Measurements from ENCODE around the gene SMCO3. TPM values are rescaled to one million over a fixed set of nuclear protein-coding genes. Genes with fewer than 3 reads are reported as not detected.

Gene SMCO3
- total RNA-seq, 1 donor from 2014 or later = not detected

DNA sequence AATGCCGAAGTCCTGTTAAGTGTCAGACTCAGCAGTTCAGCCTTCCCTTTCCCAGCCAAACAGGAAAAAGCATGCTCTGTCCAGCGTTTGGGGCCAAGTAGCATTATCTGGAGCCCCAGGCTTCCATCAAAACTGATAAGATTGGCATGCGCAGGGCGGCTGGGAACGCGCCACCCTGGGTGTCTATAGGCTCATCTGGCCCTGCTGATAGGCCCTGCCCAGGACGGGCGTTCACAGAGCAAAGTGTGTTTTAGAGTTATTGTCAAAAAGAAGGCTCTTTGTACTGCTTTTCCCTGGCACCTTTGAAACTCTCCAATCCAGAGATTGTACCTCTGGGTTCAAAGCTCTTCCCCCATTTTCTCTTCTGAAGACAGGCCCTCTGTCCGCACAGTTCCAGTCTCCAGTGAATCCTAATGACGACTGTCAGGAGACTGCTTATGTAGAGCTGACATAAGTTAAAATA, 29.5 kb upstream of the SMCO3 start, which contains the start of gene ART4:
TSS of gene ART4 (minus strand) at position 102 of the 463 bp plus-strand sequence. CDS start 413 bp downstream, outside the sequence.
- intact Hi-C loops (cut with micrococcal nuclease) = no loop called here
- H3K4me1 Mint-ChIP-seq (ENCODE audit: low read depth) = peaks cover 4% of the 10 kb centered on the region
- peaks cover 11% of the 10 kb centered on the region for H3K27me3 Mint-ChIP-seq (ENCODE audit: low read depth)
- no peak for DNase-seq (ENCODE audit: low spot score)
- no peaks in the 10 kb centered on the region for H3K9me3 Mint-ChIP-seq
- no peaks in the 10 kb centered on the region for H3K36me3 Mint-ChIP-seq (ENCODE audit: low read depth)
- H3K27ac Mint-ChIP-seq = no peak within 1 kb of the TSS
- H3K4me3 Mint-ChIP-seq (ENCODE audit: low read depth) = no peak within 1 kb of the TSS

DNA sequence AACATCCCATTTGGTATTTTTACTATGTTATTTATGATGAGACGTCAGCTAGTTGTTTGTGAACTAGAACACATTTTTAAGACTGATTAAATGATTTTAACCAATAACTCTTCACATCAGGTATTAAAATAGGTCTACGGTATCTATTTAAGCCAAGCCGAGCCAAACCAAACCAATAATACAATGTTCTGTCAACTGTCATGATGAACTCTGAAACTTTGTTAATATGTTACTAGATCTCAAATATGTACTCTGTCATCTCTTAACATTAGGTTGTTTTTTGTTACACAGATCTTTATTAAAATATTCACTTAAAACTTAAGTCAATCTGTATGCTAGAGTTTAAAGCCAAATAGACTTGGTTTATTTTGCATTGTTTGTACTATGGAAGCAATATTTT, 28.3 kb upstream of the SMCO3 start:
- H3K36me3 Mint-ChIP-seq (ENCODE audit: low read depth) = no peaks in the 10 kb centered on the region
- H3K4me3 Mint-ChIP-seq (ENCODE audit: low read depth) = no peak overlapping the region
- peaks cover 11% of the 10 kb centered on the region for H3K27me3 Mint-ChIP-seq (ENCODE audit: low read depth)
- peaks cover 4% of the 10 kb centered on the region for H3K4me1 Mint-ChIP-seq (ENCODE audit: low read depth)
- H3K9me3 Mint-ChIP-seq = no peaks in the 10 kb centered on the region
- DNase-seq (ENCODE audit: low spot score) = no peak
- intact Hi-C loops (cut with micrococcal nuclease) = no loop called here
- H3K27ac Mint-ChIP-seq = no peak overlapping the region

DNA sequence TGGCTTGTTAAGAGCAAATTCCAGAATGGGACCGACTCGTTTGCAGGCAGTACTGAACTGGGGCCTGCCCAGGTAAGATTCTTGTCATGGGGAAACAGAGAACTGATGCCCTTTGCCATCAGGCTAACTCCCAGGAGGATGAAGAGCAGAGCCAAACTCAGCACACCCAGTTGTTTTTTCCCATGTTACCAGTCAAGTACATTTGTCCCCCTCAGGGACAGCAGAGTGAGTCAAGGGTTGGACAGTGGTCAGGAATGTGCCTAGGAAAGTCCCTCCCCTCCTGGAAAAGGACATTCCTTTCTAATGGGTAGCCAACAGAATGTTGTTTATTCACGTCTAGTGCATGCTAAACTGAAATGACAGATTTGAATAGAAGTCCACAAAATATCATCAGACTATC, 27.8 kb upstream of the SMCO3 start:
- Mint-ChIP-seq H3K36me3 (ENCODE audit: low read depth) (no peaks in the 10 kb centered on the region), H3K4me1 (ENCODE audit: low read depth) (peaks cover 4% of the 10 kb centered on the region), H3K27ac (no peak overlapping the region), H3K9me3 (no peaks in the 10 kb centered on the region), H3K27me3 (ENCODE audit: low read depth) (peaks cover 11% of the 10 kb centered on the region), H3K4me3 (ENCODE audit: low read depth) (no peak overlapping the region)
- intact Hi-C loops (cut with micrococcal nuclease) = no loop called here
- DNase-seq (ENCODE audit: low spot score) = no peak

DNA sequence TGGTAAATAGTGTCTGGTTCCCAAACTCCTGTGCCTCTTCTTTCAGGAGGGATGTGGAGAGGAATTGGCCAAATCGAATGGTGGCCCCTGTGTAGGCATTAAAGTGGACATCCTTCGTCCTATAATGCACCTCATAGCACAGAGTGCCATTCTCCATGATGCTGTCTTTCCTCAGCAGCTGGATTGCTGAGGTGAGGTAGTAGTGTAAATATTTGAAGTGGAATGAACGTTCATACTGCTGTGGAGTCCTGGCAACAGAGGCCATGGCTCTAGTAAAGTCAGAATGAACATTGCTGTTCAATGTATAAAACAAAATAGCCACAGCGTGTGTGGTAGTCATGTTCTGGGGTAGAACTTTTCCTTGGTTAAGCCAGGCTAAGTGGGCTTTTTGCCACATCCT, 26.6 kb upstream of the SMCO3 start:
- no peak for DNase-seq (ENCODE audit: low spot score)
- Mint-ChIP-seq H3K27ac (no peak overlapping the region), H3K9me3 (no peaks in the 10 kb centered on the region), H3K36me3 (ENCODE audit: low read depth) (no peaks in the 10 kb centered on the region), H3K4me1 (ENCODE audit: low read depth) (peaks cover 4% of the 10 kb centered on the region), H3K4me3 (ENCODE audit: low read depth) (no peak overlapping the region), H3K27me3 (ENCODE audit: low read depth) (peaks cover 11% of the 10 kb centered on the region)
- intact Hi-C loops (cut with micrococcal nuclease) = no loop called here

DNA sequence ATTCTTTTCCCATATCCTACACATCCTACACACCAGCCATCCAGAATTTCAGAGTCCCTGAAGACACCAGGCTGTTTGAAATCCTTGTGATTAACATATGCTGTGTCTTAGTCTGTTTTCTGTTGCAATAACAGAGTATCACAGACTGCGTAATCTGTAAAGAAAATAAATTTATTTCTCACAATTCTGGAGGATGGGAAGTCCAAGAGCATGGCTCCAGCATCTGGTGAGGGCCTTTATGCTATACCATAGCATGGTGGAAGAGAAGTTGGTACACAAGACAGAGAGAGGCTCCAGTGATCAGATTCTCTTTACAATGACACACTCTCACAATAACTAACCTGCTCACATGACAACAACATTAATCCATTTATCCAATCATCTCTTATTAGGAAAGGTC, 25.3 kb upstream of the SMCO3 start:
- H3K9me3 Mint-ChIP-seq = no peaks in the 10 kb centered on the region
- H3K27ac Mint-ChIP-seq = no peak overlapping the region
- peaks cover 19% of the 10 kb centered on the region for H3K27me3 Mint-ChIP-seq (ENCODE audit: low read depth)
- intact Hi-C loops (cut with micrococcal nuclease) = no loop called here
- H3K4me3 Mint-ChIP-seq (ENCODE audit: low read depth) = no peak overlapping the region
- DNase-seq (ENCODE audit: low spot score) = no peak
- H3K4me1 Mint-ChIP-seq (ENCODE audit: low read depth) = peaks cover 2% of the 10 kb centered on the region
- H3K36me3 Mint-ChIP-seq (ENCODE audit: low read depth) = no peaks in the 10 kb centered on the region

DNA sequence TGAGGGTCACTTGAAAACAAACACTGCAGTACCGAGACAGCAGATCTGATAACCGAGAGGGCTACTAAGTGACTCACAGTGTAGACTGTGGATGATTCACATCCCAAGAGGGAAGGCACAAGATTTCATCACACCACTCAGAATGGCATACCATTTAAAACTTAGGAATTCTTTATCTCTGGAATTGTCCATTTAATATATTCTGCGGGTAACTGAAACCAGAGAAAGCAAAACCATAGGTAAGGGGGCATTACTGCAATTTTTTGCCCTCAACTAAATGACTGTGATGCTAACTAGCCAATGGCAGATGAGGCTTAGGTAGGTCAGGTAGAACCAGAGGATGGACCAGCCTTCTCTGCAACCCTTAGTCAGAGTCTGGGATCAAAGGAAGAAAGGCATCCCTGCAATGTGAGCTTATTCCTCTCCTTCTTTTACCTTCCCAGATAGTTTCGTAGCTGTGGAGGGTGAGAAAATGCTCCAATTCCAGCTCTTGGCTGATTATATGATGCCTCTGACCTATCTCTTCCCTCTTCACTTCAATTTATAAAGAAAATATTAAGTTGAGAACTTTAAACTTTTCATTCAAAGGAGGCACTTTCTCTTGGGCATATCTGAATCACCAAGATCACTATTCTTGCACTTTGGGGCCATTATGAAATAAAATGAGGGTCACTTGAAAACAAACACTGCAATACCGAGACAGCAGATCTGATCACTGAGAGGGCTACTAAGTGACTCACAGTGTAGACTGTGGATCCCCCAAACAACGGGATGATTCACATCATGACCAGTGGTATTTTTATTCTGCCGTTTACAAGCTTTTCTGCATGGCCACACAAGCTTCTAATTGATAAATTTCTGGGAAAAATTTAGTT, 22.6 kb upstream of the SMCO3 start:
- intact Hi-C loops (cut with micrococcal nuclease) = no loop called here
- no peaks in the 10 kb centered on the region for H3K36me3 Mint-ChIP-seq (ENCODE audit: low read depth)
- peaks cover 31% of the 10 kb centered on the region for H3K27me3 Mint-ChIP-seq (ENCODE audit: low read depth)
- H3K27ac Mint-ChIP-seq = no peak overlapping the region
- no peak overlapping the region for H3K4me3 Mint-ChIP-seq (ENCODE audit: low read depth)
- DNase-seq (ENCODE audit: low spot score) = no peak
- peaks cover 2% of the 10 kb centered on the region for H3K4me1 Mint-ChIP-seq (ENCODE audit: low read depth)
- H3K9me3 Mint-ChIP-seq = no peaks in the 10 kb centered on the region

DNA sequence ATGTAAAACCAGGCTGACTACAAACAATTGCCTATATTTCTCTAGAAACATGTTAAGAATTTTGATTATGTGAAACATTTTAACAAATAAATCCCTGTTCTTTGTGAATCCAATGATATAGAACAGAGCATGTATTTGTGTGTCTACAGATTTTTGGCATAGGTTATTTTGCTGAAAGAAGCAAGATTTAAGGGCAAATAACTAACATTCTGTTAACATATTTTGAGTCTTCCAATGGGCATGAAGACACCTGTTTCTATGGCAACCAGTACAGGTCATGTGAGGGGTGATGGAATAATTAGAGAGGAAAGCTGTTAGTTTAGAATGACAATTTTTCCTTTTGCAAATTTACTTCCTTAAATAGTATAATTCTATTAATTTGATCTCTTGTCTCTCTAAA, 20.5 kb upstream of the SMCO3 start:
- no peak overlapping the region for H3K4me3 Mint-ChIP-seq (ENCODE audit: low read depth)
- peaks cover 2% of the 10 kb centered on the region for H3K4me1 Mint-ChIP-seq (ENCODE audit: low read depth)
- no peak for DNase-seq (ENCODE audit: low spot score)
- intact Hi-C loops (cut with micrococcal nuclease) = no loop called here
- H3K9me3 Mint-ChIP-seq = no peaks in the 10 kb centered on the region
- H3K27me3 Mint-ChIP-seq (ENCODE audit: low read depth) = peaks cover 27% of the 10 kb centered on the region
- H3K36me3 Mint-ChIP-seq (ENCODE audit: low read depth) = no peaks in the 10 kb centered on the region
- H3K27ac Mint-ChIP-seq = no peak overlapping the region

DNA sequence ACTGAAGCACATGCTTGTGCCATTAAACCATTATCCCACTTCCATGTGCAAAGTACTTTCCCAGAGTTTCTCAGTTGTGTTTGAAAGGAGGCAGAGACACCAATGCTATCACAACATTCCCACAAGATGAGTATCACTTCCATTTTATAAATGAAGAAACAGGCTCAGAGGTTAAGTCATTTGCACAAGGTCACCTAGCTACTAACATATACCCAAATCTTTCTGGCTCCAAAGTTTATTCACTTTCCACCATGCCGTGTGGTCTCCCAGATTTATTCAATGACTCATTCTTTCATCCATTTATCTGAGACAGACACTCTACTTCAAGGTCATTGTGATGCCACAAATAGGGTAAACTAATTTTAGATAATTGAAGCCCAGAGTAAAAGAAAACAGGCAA, 20.0 kb upstream of the SMCO3 start:
- peaks cover 23% of the 10 kb centered on the region for H3K27me3 Mint-ChIP-seq (ENCODE audit: low read depth)
- no peaks in the 10 kb centered on the region for H3K36me3 Mint-ChIP-seq (ENCODE audit: low read depth)
- H3K27ac Mint-ChIP-seq = no peak overlapping the region
- H3K4me1 Mint-ChIP-seq (ENCODE audit: low read depth) = peaks cover 2% of the 10 kb centered on the region
- no peak overlapping the region for H3K4me3 Mint-ChIP-seq (ENCODE audit: low read depth)
- DNase-seq (ENCODE audit: low spot score) = no peak
- H3K9me3 Mint-ChIP-seq = no peaks in the 10 kb centered on the region
- intact Hi-C loops (cut with micrococcal nuclease) = no loop called here

DNA sequence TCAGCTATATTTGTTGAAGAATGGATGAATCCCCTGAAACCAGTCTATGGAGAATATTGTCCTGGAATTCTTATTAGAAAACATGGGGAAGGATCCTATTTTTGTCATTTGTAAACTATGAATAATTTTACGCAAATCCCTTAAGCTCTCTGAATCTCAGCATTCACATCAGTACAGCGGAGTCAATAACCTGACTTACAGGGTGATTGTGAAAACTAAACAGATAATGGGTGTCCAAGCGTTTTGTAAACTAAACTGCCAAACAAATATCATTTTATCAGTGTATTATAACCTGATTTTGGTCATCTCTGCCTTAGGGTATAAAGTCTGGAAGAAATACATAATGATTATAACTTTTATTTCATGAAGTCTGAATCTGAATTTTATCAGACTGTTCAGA, 19.4 kb upstream of the SMCO3 start:
- no peaks in the 10 kb centered on the region for H3K36me3 Mint-ChIP-seq (ENCODE audit: low read depth)
- intact Hi-C loops (cut with micrococcal nuclease) = no loop called here
- H3K27me3 Mint-ChIP-seq (ENCODE audit: low read depth) = peaks cover 23% of the 10 kb centered on the region

DNA sequence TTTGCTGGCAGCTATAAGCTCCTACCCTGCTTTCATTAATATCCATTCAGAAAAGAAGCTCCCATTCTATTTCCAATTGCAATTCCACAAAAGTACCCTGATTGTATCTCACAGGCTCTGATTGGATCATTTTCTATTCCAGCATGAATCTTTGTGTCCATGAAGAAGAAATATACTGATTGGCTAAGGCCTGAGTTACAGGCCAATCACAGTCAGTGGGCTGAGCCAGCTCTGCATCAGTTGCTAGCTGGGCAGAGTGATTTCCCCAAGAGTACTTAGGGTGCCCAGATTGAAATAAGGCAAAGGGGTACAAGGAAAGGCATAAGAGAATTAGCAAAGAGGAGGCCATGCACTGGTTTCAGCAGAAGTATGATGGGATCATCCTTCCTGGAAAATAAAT, 14.9 kb upstream of the SMCO3 start:
- Mint-ChIP-seq H3K27me3 (ENCODE audit: low read depth) (peaks cover 13% of the 10 kb centered on the region), H3K27ac (no peak overlapping the region), H3K4me3 (ENCODE audit: low read depth) (no peak overlapping the region), H3K4me1 (ENCODE audit: low read depth) (peaks cover 4% of the 10 kb centered on the region), H3K9me3 (no peaks in the 10 kb centered on the region), H3K36me3 (ENCODE audit: low read depth) (no peaks in the 10 kb centered on the region)
- intact Hi-C loops (cut with micrococcal nuclease) = no loop called here
- no peak for DNase-seq (ENCODE audit: low spot score)

More for the DNA sequence above, 19.4 kb upstream of the SMCO3 start:
- no peak overlapping the region for H3K4me3 Mint-ChIP-seq (ENCODE audit: low read depth)
- H3K9me3 Mint-ChIP-seq = no peaks in the 10 kb centered on the region
- no peak overlapping the region for H3K27ac Mint-ChIP-seq
- H3K4me1 Mint-ChIP-seq (ENCODE audit: low read depth) = peaks cover 2% of the 10 kb centered on the region
- DNase-seq (ENCODE audit: low spot score) = no peak

DNA sequence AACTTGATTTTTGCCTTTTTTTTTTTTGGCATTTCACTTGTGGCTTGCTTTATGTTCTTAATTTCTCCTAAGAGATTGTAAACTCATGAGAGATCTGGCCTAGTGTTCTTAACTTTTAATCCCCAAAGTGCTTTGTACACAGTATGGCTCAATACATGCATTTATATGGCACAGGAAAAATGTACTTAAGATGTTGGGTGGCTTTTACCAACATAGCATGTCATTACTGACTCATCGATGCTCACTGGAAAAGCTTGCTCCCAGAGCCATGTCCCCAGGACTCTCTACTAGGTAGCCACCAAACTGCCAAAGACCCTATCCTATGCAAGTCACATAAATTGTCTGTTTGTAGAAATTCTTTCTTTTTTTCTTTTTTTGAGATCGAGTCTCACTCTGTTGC, 13.1 kb upstream of the SMCO3 start:
- H3K4me1 Mint-ChIP-seq (ENCODE audit: low read depth) = peaks cover 7% of the 10 kb centered on the region
- intact Hi-C loops (cut with micrococcal nuclease) = no loop called here
- H3K27me3 Mint-ChIP-seq (ENCODE audit: low read depth) = peaks cover 3% of the 10 kb centered on the region
- H3K27ac Mint-ChIP-seq = no peak overlapping the region
- no peaks in the 10 kb centered on the region for H3K36me3 Mint-ChIP-seq (ENCODE audit: low read depth)
- no peak overlapping the region for H3K4me3 Mint-ChIP-seq (ENCODE audit: low read depth)
- H3K9me3 Mint-ChIP-seq = no peaks in the 10 kb centered on the region
- no peak for DNase-seq (ENCODE audit: low spot score)

DNA sequence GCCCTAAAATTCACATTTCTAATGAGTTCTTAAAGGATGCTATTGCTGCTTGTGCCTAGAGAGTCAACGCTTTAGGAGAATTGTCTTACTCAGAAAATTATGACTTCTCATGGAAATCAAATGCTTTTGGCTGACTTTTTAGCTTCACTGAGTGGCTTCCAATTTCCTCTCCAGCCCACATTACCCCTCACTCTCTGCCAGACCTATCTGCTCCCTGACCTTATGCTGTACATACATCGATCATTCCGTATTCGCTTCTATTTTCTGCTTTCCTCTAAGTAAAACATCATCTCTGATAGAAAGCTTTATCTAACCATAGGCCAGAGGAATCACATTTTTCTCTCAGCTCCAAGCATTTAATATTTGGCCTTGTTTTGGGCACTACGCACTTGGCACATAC, 12.5 kb upstream of the SMCO3 start:
- intact Hi-C loops (cut with micrococcal nuclease) = no loop called here
- peaks cover 7% of the 10 kb centered on the region for H3K4me1 Mint-ChIP-seq (ENCODE audit: low read depth)
- H3K9me3 Mint-ChIP-seq = no peaks in the 10 kb centered on the region
- H3K4me3 Mint-ChIP-seq (ENCODE audit: low read depth) = no peak overlapping the region
- DNase-seq (ENCODE audit: low spot score) = no peak
- H3K27ac Mint-ChIP-seq = no peak overlapping the region
- peaks cover 2% of the 10 kb centered on the region for H3K27me3 Mint-ChIP-seq (ENCODE audit: low read depth)
- no peaks in the 10 kb centered on the region for H3K36me3 Mint-ChIP-seq (ENCODE audit: low read depth)

DNA sequence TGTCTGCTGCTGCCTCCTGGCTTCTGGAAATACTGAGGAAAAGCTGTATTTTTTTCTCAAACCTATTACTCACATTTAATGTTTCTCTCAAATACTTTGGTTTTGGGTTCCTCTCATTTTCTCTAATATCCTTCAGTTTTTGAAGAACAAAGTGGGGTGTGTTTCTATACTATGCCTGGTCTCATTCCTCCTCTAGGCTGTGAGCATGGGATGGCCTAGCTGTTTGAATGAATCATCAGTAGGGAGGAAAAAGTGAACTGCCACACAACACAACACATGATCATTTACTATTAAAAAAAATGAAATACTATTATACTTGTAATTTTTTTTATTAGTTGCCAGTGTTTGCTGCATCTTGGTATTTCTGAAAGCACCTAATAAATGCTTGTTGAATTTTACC, 11.3 kb upstream of the SMCO3 start:
- Mint-ChIP-seq H3K4me1 (ENCODE audit: low read depth) (peaks cover 7% of the 10 kb centered on the region), H3K9me3 (no peaks in the 10 kb centered on the region), H3K4me3 (ENCODE audit: low read depth) (no peak overlapping the region), H3K27me3 (ENCODE audit: low read depth) (no peaks in the 10 kb centered on the region), H3K27ac (no peak overlapping the region), H3K36me3 (ENCODE audit: low read depth) (no peaks in the 10 kb centered on the region)
- intact Hi-C loops (cut with micrococcal nuclease) = no loop called here
- DNase-seq (ENCODE audit: low spot score) = no peak

All from activated T-helper 2 cell treated with anti-CD3 and anti-CD28 coated beads, Interferon-gamma antibody, Interleukin-2, Interleukin-4, amounts not matched to agents 10 μg/mL and 5 μg/mL and 100 μg/mL, durations not matched to agents 14 hours and 24 hours and 36 hours (primary cell).